ENCODE results near the gene PAPOLG. TPM values are rescaled to one million over a fixed set of nuclear protein-coding genes. Genes with fewer than 3 reads are reported as not detected.

Gene PAPOLG
- polyA plus RNA-seq, 2 of the 4 experiments (the other 2 are of a cell fraction) = 7.7 to 20.9 TPM

GRCh38 chr2:60834270-60834717 lies 78.2 kb downstream of the PAPOLG start:
- TF ChIP-seq REST (IDR thresholded peaks at IDR 0.05) (no peak), BCL3 (IDR thresholded peaks at IDR 0.05) (no peak), POLR2A (IDR thresholded peaks at IDR 0.05; ENCODE audit: low read length) (no peak), BHLHE40 (IDR thresholded peaks at IDR 0.05; ENCODE audit: low read depth, low read length) (no peak), NPAS2 (CRISPR knock-in tag; IDR thresholded peaks at IDR 0.05; ENCODE audit: borderline replicate concordance) (no peak), CTCF (IDR thresholded peaks at IDR 0.05) (no peak), ZC3H11A (IDR thresholded peaks at IDR 0.05) (no peak), TP53 (CRISPR knock-in tag; IDR thresholded peaks at IDR 0.05) (no peak), EHMT2 (IDR thresholded peaks at IDR 0.05; ENCODE audit: low read depth) (no peak), SREBF2 (IDR thresholded peaks at IDR 0.05) (no peak), RAD21 (conservative IDR thresholded peaks at IDR 0.05 in 1 of 2, IDR thresholded peaks at IDR 0.05 in 1 of 2) (no peak), RNF2 (IDR thresholded peaks at IDR 0.05; ENCODE audit: borderline replicate concordance, low read depth) (no peak), TFCP2L1 (CRISPR knock-in tag; IDR thresholded peaks at IDR 0.05) (no peak), EP300 (IDR thresholded peaks at IDR 0.05) (no peak), FOXS1 (CRISPR knock-in tag; IDR thresholded peaks at IDR 0.05) (no peak)
- CTCF ChIA-PET = interaction anchor here (0.6 to 1.1 kb wide), 2 partner anchors 20 to 147 kb away, joined by 3 read pairs; no protein-coding TSS in a partner anchor
- no peak for DNase-seq (ENCODE audit: low read depth in 1 of 2, low spot score in 1 of 2)
- Histone ChIP-seq H3K4me2 (no peak overlapping the region), H3K9me3 (no peaks in the 10 kb centered on the region), H3K4me1 (no peaks in the 10 kb centered on the region), H3K27ac (no peak overlapping the region), H3K4me3 (no peak overlapping the region)
- POLR2A ChIA-PET = interaction anchor here (0.5 kb wide), 1 partner anchor 110 kb away, joined by 3 read pairs; no protein-coding TSS in a partner anchor
- no peak for FAIRE-seq
- no peak for ATAC-seq
- 53% methylated on average over 2 of the region's 2 CpGs for WGBS (ENCODE audit: missing lambda C conversion rate)

GRCh38 chr2:60836491-60836890 lies 80.4 kb downstream of the PAPOLG start:
- ChIA-PET POLR2A (no interaction called here), CTCF (interaction anchor here (4.4 kb wide), 1 partner anchor 162 kb away, joined by 11 read pairs; no protein-coding TSS in a partner anchor)
- Histone ChIP-seq H3K9me3 (no peaks in the 10 kb centered on the region), H3K4me3 (no peak overlapping the region), H3K4me2 (no peak overlapping the region), H3K27ac (no peak overlapping the region), H3K4me1 (no peaks in the 10 kb centered on the region)
- 34% methylated on average over 3 of the region's 3 CpGs for WGBS (ENCODE audit: missing lambda C conversion rate)
- FAIRE-seq = no peak
- no peak for ATAC-seq
- TF ChIP-seq SREBF2 (IDR thresholded peaks at IDR 0.05) (no peak), MAX (IDR thresholded peaks at IDR 0.05) (no peak), BCL3 (IDR thresholded peaks at IDR 0.05) (no peak), NPAS2 (CRISPR knock-in tag; IDR thresholded peaks at IDR 0.05; ENCODE audit: borderline replicate concordance) (no peak), ELK1 (IDR thresholded peaks at IDR 0.05; ENCODE audit: low read depth, low read length) (no peak), CBX8 (IDR thresholded peaks at IDR 0.05) (no peak), POLR2A (IDR thresholded peaks at IDR 0.05; ENCODE audit: low read length) (no peak), PBX3 (IDR thresholded peaks at IDR 0.05) (no peak), CEBPB (IDR thresholded peaks at IDR 0.05) (no peak), HDAC2 (IDR thresholded peaks at IDR 0.05) (no peak), CHD4 (IDR thresholded peaks at IDR 0.05; ENCODE audit: borderline replicate concordance) (no peak), EHMT2 (IDR thresholded peaks at IDR 0.05; ENCODE audit: low read depth) (no peak), CTCF (IDR thresholded peaks at IDR 0.05) (no peak), FOXS1 (CRISPR knock-in tag; IDR thresholded peaks at IDR 0.05) (no peak), FOSB (CRISPR knock-in tag; IDR thresholded peaks at IDR 0.05) (no peak)
- DNase-seq (ENCODE audit: low read depth in 1 of 2, low spot score in 1 of 2) = no peak

Measured in A549 (cell line).